GM18505 (cell line): ENCODE measurements around the gene UNC5A.

Source experiments
- ATAC-seq: cut with Tn5 transposase; IDR thresholded peaks from one replicate; pipeline ENCODE4 v1.9.1; 2021; ENCODE audit not compliant: unreplicated experiment
- POLR2A ChIP-seq: IDR thresholded peaks from 4 replicates; pipeline ENCODE4 v1.6.1; 2011; ENCODE audit warnings: borderline replicate concordance; ENCODE audit not compliant: insufficient read depth, insufficient read length; ENCODE audit errors: extremely low read depth

UNC5A gene

GRCh38 chr5:176775409-176775808 is 35.0 kb upstream of the UNC5A start:
- TF ChIP-seq POLR2A, result no peak
- ATAC-seq, result no peak

- ATAC-seq, result no peak
- no peak for TF ChIP-seq POLR2A
Measured at GRCh38 chr5:176776141-176776865, 34.1 kb upstream of the UNC5A start.

GRCh38 chr5:176776916-176777315 is 33.4 kb upstream of the UNC5A start:
- no peak for ATAC-seq
- TF ChIP-seq POLR2A, result no peak

GRCh38 chr5:176778921-176779465 is 31.4 kb upstream of the UNC5A start:
- ATAC-seq, result no peak
- TF ChIP-seq POLR2A, result no peak

- no peak for ATAC-seq
- TF ChIP-seq POLR2A, result no peak
Measured at GRCh38 chr5:176779537-176779936, 30.8 kb upstream of the UNC5A start.

- TF ChIP-seq POLR2A, result no peak
- ATAC-seq, result no peak
Measured at GRCh38 chr5:176780176-176781053, 29.9 kb upstream of the UNC5A start.

- no peak for TF ChIP-seq POLR2A
- no peak for ATAC-seq
Measured at GRCh38 chr5:176781054-176781375, 29.3 kb upstream of the UNC5A start.

GRCh38 chr5:176781638-176782570 is 28.5 kb upstream of the UNC5A start:
- no peak for TF ChIP-seq POLR2A
- no peak for ATAC-seq

DNA sequence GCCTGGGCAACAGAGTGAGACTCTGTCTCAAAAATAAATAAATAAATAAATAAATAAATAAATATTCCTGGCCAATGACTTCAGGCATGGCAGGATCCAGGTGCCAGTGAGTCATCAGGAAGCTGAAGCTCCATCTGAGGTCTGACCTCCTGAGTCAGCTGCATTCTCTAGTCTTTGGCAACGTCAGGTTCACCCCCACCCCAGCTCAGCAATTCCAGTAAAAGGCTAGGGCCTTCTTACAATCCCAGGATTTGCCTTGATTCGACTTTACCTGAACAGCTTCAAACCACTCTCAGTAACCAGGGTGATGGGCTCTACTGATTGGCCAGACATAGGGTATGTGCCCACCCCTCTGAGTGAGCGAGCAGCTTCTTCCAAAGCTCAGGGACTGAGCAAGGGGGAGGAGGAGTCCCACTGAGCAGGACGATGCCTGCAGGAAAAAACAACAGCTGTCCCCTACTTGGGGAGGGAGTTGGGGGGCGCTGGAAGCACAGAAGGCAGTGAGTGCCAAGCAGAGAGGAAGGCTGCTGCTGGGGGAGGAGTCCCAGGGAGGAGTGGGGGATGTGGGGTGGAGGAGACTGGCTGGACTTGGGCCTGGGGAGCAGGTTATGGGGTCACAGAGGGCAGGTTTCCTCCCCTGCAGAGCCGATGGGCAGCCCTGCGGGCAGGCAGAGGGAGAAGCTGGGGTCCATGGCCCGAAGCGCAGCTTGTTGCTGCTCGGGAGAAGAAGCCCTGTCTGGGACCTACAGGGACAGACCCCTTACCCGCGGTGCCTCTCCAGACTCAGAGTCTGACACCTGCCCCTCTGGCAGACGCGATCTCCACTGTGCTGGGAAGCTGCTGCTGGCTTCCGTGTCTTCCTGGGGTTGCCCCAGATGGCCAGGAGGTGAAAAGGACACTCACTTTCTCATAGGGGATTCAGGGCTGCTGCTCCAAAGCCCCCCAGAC is 25.9 kb upstream of the UNC5A start:
- ATAC-seq, result no peak

GRCh38 chr5:176785184-176786145 is 24.9 kb upstream of the UNC5A start:
- no peak for TF ChIP-seq POLR2A
- ATAC-seq, result no peak

More for the DNA sequence above, 25.9 kb upstream of the UNC5A start:
- TF ChIP-seq POLR2A, result no peak

DNA sequence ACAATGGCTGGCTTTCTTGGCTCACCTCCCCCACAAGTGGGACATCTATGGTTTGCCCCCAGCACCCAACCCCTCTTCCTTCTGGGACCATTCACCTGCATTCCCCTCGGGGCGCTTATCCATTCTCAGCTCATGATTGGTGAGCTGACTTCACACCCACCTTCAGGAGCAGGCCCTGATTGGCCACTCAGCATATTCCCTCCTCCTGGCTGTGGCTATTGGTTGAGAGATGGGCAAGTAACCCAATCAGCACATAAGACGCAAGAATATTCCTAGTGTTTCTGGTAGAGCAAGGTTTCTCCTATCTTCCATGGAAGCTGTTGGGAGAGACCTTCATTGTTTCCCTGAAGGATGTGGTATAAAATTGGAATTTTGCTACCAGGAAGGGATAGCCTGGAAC is 22.7 kb upstream of the UNC5A start:
- no peak for ATAC-seq
- no peak for TF ChIP-seq POLR2A
